ENCODE measurements around the gene ZC3H12A. TPM values are rescaled to one million over a fixed set of nuclear protein-coding genes. Genes with fewer than 3 reads are reported as not detected.
A peak's percentile ranks its signal among the peaks of the same experiment; 100 is the strongest.

The ZC3H12A gene
- total RNA-seq, 1 experiment from 2014 or later: 6.7 TPM

- H2AK5ac ChIP-seq (ENCODE audit: insufficient read length, low read length): no peak overlapping the region
- no peaks in the 10 kb centered on the region for H3K9me3 ChIP-seq (ENCODE audit: control insufficient read depth, low read depth, low read length)
- peaks cover 4% of the 10 kb centered on the region; the same call in 1 of the 2 replicates for H3K27me3 ChIP-seq (ENCODE audit: insufficient read depth, low read length)
- H3K23ac ChIP-seq (ENCODE audit: insufficient read length, low read depth, low read length): no peak overlapping the region
- H4K20me1 ChIP-seq (ENCODE audit: control insufficient read depth, insufficient read depth, insufficient read length): no peaks in the 10 kb centered on the region
- peaks cover 17% of the 10 kb centered on the region; the same call in 1 of the 2 replicates for H3K4me1 ChIP-seq (ENCODE audit: insufficient read depth, low read length)
- H3K18ac ChIP-seq (ENCODE audit: insufficient read length, low read depth, low read length): peak overlapping the region; percentile 69
- no peak overlapping the region for H2BK120ac ChIP-seq (ENCODE audit: low read depth, low read length, poor library complexity, severe bottlenecking)
- H2BK12ac ChIP-seq (ENCODE audit: insufficient read length, low read depth, low read length): no peak overlapping the region
- Mint-ChIP-seq H3K27me3 (ENCODE audit: low read depth) (peaks cover 18% of the 10 kb centered on the region), H3K4me3 (peak overlapping the region; percentile 71 to 82), H3K36me3 (ENCODE audit: insufficient read depth in 1 of 3, low read depth in 3 of 3) (peaks cover 9 to 14% (median 12%) of the 10 kb centered on the region in 3 experiments; a peak in 5 of 7 replicates), H3K9me3 (no peaks in the 10 kb centered on the region), H3K4me1 (peaks cover 48 to 62% of the 10 kb centered on the region in 2 experiments), H3K27ac (peak overlapping the region in 1 of 3 experiments; percentile 62; a peak in 1 of 7 replicates)
- no peak overlapping the region for H3K4ac ChIP-seq (ENCODE audit: low read depth, low read length)
- H3K56ac ChIP-seq (ENCODE audit: insufficient read length, low read depth, low read length): no peak overlapping the region
- peak overlapping the region; percentile 27 for H3K14ac ChIP-seq (ENCODE audit: insufficient read depth, low read length)
- H3T11ph ChIP-seq (ENCODE audit: low read length): no peak overlapping the region
- H3K23me2 ChIP-seq (ENCODE audit: insufficient read length, low read depth, low read length, poor library complexity, severe bottlenecking): peaks cover 13% of the 10 kb centered on the region
- WGBS (ENCODE audit: extremely low coverage, insufficient read length, low lambda C conversion rate): no CpG with 5 or more reads among the region's 38 CpGs
- H2AFZ ChIP-seq (ENCODE audit: low read length): no peak overlapping the region
- H4K8ac ChIP-seq (replicated peaks; ENCODE audit: insufficient read length, low read depth, low read length): no peak overlapping the region
- H3K79me1 ChIP-seq (ENCODE audit: insufficient read depth, low read depth, low read length, poor library complexity, severe bottlenecking): no peaks in the 10 kb centered on the region
- H3K9ac ChIP-seq (ENCODE audit: extremely low read depth, insufficient read length, low read length): peak overlapping the region; percentile 43
- no peak overlapping the region for H2BK5ac ChIP-seq (ENCODE audit: insufficient read length, low read length)
- H4K91ac ChIP-seq (ENCODE audit: insufficient read length, low read depth, low read length): no peak overlapping the region
- H3K4me2 ChIP-seq (ENCODE audit: insufficient read depth, insufficient read length, low read length): peak overlapping the region; percentile 84
- no peak overlapping the region for H3K27ac ChIP-seq (ENCODE audit: insufficient read length, low read depth, low read length)
- no peak for DNase-seq
- H2BK15ac ChIP-seq (ENCODE audit: low read depth, low read length): no peak overlapping the region
- peaks cover 3% of the 10 kb centered on the region; the same call in 1 of the 2 replicates for H3K79me2 ChIP-seq (ENCODE audit: insufficient read depth, low read length)
- H4K5ac ChIP-seq (ENCODE audit: insufficient read length, low read depth, low read length): no peak overlapping the region
- TF ChIP-seq CTCF (conservative IDR thresholded peaks at IDR 0.05): no peak
- no peak overlapping the region for H2BK20ac ChIP-seq (ENCODE audit: low read depth, low read length, poor library complexity, severe bottlenecking)
Measured at GRCh38 chr1:37474697-37475379, 458 bp downstream of the ZC3H12A start.

Measured in H9 (cell line).